PC-9 (cell line): ENCODE results near the gene HPCAL1.

ENCODE experiments used
- CTCF ChIP-seq: fragments of 200-600 bp; sonication (generic); conservative IDR thresholded peaks from 2 replicates; pipeline ENCODE4 v1.6.1; 2017; ENCODE audit warnings: mixed run types, antibody characterized with exemption, mild to moderate bottlenecking, moderate library complexity
- EZH2 ChIP-seq: fragments of 200-600 bp; sonication (generic); IDR thresholded peaks from 2 replicates; pipeline ENCODE4 v1.8.0; 2017; ENCODE audit warnings: antibody characterized with exemption, low read depth

DNA sequence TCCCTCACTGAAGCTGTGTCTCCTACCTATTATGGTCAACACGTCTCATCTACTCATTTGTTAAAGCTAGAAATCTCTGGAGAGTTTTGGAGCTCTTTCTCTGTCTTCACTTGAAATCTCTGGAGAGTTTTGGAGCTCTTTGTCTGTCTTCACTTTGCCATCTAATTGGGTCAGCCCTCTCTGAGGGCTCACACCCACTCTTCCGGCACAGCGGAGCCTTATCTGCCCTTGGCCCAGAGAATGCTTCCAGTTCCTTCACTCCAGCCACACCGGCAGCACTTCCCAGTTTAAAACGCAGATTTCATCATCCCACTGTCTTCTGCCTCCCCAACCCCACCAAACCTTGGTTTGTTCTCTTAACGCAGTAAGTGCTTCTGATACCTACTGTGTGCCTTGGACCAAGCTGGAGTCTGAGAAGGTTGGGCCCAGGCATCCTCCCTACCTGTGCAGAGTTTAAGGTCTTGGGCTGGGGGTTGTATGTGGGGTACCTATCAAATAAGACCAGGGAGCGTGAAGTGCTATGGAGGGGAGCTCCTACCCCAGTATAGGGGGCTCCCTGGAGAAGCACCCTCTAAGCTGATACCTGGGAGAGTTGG lies 5.0 kb downstream of the HPCAL1 start:
- TF ChIP-seq CTCF: no peak
- TF ChIP-seq EZH2: no peak
